GM23338 (cell line): ENCODE measurements around the gene OR6B3. TPM values are rescaled to one million over a fixed set of nuclear protein-coding genes. Genes with fewer than 3 reads are reported as not detected.

Experiments used
- ATAC-seq: fragments of 200-7000 bp; cut with Tn5 transposase; 3 replicates; pipeline ENCODE4 v1.9.1; 2020
- DNase-seq: peaks from one replicate; pipeline ENCODE4 v3.0.0-alpha.2; 2015; ENCODE audit warnings: low spot score
- H2AFZ ChIP-seq: fragments of 200-600 bp; sonication (generic); 2 replicates; pipeline ENCODE4 v1.8.0; 2016; ENCODE audit warnings: antibody characterized with exemption, mild to moderate bottlenecking, moderate library complexity
- H3F3A ChIP-seq: fragments of 200-600 bp; sonication (generic); replicated peaks from 2 replicates; pipeline ENCODE4 v1.8.0; 2017; ENCODE audit warnings: antibody characterized with exemption, mixed run types, low read depth
- H3K27ac ChIP-seq: fragments of 200-600 bp; sonication (generic); 2 replicates; pipeline ENCODE4 v1.6.1; 2016; ENCODE audit warnings: low read depth
- H3K27me3 ChIP-seq: fragments of 200-600 bp; sonication (generic); 2 replicates; pipeline ENCODE4 v1.8.0; 2016; ENCODE audit warnings: mild to moderate bottlenecking, mixed run types, moderate library complexity; ENCODE audit not compliant: insufficient read depth
- H3K36me3 ChIP-seq: fragments of 200-600 bp; sonication (generic); 2 replicates; pipeline ENCODE4 v1.8.0; 2016; ENCODE audit warnings: mild to moderate bottlenecking; ENCODE audit not compliant: insufficient read depth
- H3K4me1 ChIP-seq: fragments of 200-600 bp; sonication (generic); 2 replicates; pipeline ENCODE4 v1.8.0; 2016; ENCODE audit warnings: mild to moderate bottlenecking, moderate library complexity; ENCODE audit not compliant: insufficient read depth
- H3K4me2 ChIP-seq: fragments of 200-600 bp; sonication (generic); 2 replicates; pipeline ENCODE4 v1.7.1; 2017; ENCODE audit warnings: mixed run types
- H3K4me3 ChIP-seq: fragments of 200-600 bp; sonication (generic); 2 replicates; pipeline ENCODE4 v1.6.1; 2016; ENCODE audit warnings: mixed run types
- H3K79me2 ChIP-seq: fragments of 200-600 bp; sonication (generic); replicated peaks from 2 replicates; pipeline ENCODE4 v1.8.0; 2017; ENCODE audit warnings: mild to moderate bottlenecking; ENCODE audit not compliant: insufficient read depth
- H3K9me2 ChIP-seq: fragments of 200-600 bp; sonication (generic); 2 replicates; pipeline ENCODE4 v1.8.0; 2017; ENCODE audit not compliant: insufficient read depth
- H4K20me1 ChIP-seq: fragments of 200-600 bp; sonication (generic); replicated peaks from 2 replicates; pipeline ENCODE4 v1.8.0; 2017; ENCODE audit warnings: mild to moderate bottlenecking; ENCODE audit not compliant: insufficient read depth
- H3K27ac Mint-ChIP-seq: 2 replicates; pipeline ENCODE4 v1.8.0; 2020; ENCODE audit warnings: inconsistent platforms, mild to moderate bottlenecking, moderate library complexity, mixed read lengths
- H3K27me3 Mint-ChIP-seq: 3 replicates; pipeline ENCODE4 v1.8.0; 2022; ENCODE audit warnings: low read depth, mild to moderate bottlenecking, moderate library complexity, mixed read lengths, inconsistent platforms; ENCODE audit not compliant: insufficient read depth, poor library complexity
- H3K36me3 Mint-ChIP-seq: 3 replicates; pipeline ENCODE4 v1.8.0; 2021; ENCODE audit warnings: low read depth, mild to moderate bottlenecking, inconsistent platforms, moderate library complexity, mixed read lengths
- H3K4me1 Mint-ChIP-seq: 3 replicates; pipeline ENCODE4 v1.8.0; 2020; ENCODE audit warnings: mild to moderate bottlenecking, inconsistent platforms, mixed read lengths
- H3K4me3 Mint-ChIP-seq: 3 replicates; pipeline ENCODE4 v1.8.0; 2021; ENCODE audit warnings: moderate library complexity, mild to moderate bottlenecking, inconsistent platforms, mixed read lengths
- H3K9me3 Mint-ChIP-seq: 3 replicates; pipeline ENCODE4 v1.8.0; 2020; ENCODE audit warnings: moderate library complexity, mild to moderate bottlenecking, inconsistent platforms, mixed read lengths
- ETS1 ChIP-seq: IDR thresholded peaks from 2 replicates; pipeline ENCODE4 v1.6.1; 2016; ENCODE audit warnings: antibody characterized with exemption
- EZH2 ChIP-seq: fragments of 200-600 bp; sonication (generic); IDR thresholded peaks from one replicate; pipeline ENCODE4 v1.8.0; 2017; ENCODE audit warnings: antibody characterized with exemption, mild to moderate bottlenecking, low read depth; ENCODE audit not compliant: unreplicated experiment
- EZH2phosphoT487 ChIP-seq: fragments of 200-600 bp; sonication (generic); IDR thresholded peaks from one replicate; pipeline ENCODE4 v1.8.1; 2018; ENCODE audit warnings: antibody characterized with exemption; ENCODE audit not compliant: unreplicated experiment
- NANOG ChIP-seq: IDR thresholded peaks from 2 replicates; pipeline ENCODE4 v1.6.1; 2016; ENCODE audit warnings: antibody characterized with exemption, borderline replicate concordance
- POLR2AphosphoS5 ChIP-seq: IDR thresholded peaks from 2 replicates; pipeline ENCODE4 v1.6.1; 2016; ENCODE audit warnings: antibody characterized with exemption, low read depth
- REST ChIP-seq: IDR thresholded peaks from one replicate; pipeline ENCODE4 v1.6.1; 2018; ENCODE audit warnings: antibody characterized with exemption; ENCODE audit not compliant: unreplicated experiment
- ZNF114 ChIP-seq: fragments of 250-450 bp; sonication (Bioruptor Pico); IDR thresholded peaks from 2 replicates; pipeline ENCODE4 v1.5.0; 2020; ENCODE audit warnings: mild to moderate bottlenecking, moderate library complexity
- ZNF331 ChIP-seq: fragments of 250-450 bp; sonication (Bioruptor Pico); IDR thresholded peaks from 2 replicates; pipeline ENCODE4 v1.5.0; 2020; ENCODE audit warnings: low read depth, mild to moderate bottlenecking, moderate library complexity
- polyA plus RNA-seq: library from polyadenylated mRNA; unstranded; fragments of >200 nt; fragmentation: Nextera tagmentation; extraction: Ambion mirVana; gene quantifications from 2 replicates; pipeline ENCODE4 v1.2.1, GENCODE V29; 2016
- total RNA-seq: library from RNA; depleted of rRNA; stranded (reverse); fragments of >200 nt; shearing (Covaris generic); gene quantifications from 2 replicates; pipeline ENCODE4 v1.2.3, GENCODE V29; 2014
- TF ChIP-seq, protein P1 (sequence below): fragments of 250-450 bp; sonication (Bioruptor Pico); IDR thresholded peaks from 2 replicates; pipeline ENCODE4 v1.5.0; 2020; ENCODE audit warnings: mild to moderate bottlenecking, moderate library complexity

The OR6B3 gene
- total and polyA plus RNA-seq, 2 experiments from 2014 or later: not detected

DNA sequence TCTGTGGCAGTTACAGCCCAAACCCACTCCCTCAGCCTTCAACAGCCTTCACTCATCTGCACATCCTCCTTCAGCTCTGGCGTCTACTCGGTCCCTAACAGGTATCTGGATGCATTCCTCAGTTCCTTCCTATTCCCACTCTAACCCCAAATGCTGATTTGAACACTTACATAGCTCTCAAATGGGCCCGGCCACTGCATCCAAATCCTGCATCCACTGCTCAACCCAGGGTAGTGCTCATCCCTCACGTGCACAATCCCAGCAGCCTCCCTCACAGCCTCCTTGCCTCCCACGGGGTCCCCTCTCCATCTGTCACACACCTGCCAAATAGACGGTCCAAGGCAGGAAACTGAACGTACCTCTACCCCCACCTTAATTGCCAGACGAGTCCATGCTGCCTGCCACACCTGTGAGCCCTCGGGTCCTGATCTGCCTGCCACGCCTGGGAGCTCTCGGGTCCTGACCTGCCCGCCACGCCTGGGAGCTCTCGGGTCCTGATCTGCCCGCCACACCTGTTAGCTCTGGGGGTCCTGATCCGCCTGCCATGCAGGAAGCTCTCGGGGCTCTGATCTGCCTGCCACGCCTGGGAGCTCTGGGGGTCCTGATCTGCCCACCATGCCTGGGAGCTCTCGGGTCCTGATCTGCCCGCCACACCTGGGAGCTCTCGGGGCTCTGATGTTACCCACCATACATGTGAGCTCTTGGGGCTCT, 9.9 kb downstream of the OR6B3 start:
- no peaks in the 10 kb centered on the region for H3K4me1 Mint-ChIP-seq
- no peak for DNase-seq
- Histone ChIP-seq H2AFZ (no peak overlapping the region), H3K79me2 (no peaks in the 10 kb centered on the region), H3K27me3 (no peaks in the 10 kb centered on the region), H4K20me1 (no peaks in the 10 kb centered on the region), H3F3A (no peaks in the 10 kb centered on the region), H3K36me3 (no peaks in the 10 kb centered on the region), H3K9me2 (no peaks in the 10 kb centered on the region), H3K4me2 (no peak overlapping the region), H3K4me3 (no peak overlapping the region), H3K27ac (no peak overlapping the region), H3K4me1 (no peaks in the 10 kb centered on the region)
- TF ChIP-seq ZNF114 (CRISPR knock-in tag) (no peak), REST (no peak), POLR2AphosphoS5 (no peak), EZH2 (no peak), EZH2phosphoT487 (no peak), ZNF331 (CRISPR knock-in tag) (no peak), NANOG (no peak), ETS1 (no peak)
- TF ChIP-seq, protein P1, sequence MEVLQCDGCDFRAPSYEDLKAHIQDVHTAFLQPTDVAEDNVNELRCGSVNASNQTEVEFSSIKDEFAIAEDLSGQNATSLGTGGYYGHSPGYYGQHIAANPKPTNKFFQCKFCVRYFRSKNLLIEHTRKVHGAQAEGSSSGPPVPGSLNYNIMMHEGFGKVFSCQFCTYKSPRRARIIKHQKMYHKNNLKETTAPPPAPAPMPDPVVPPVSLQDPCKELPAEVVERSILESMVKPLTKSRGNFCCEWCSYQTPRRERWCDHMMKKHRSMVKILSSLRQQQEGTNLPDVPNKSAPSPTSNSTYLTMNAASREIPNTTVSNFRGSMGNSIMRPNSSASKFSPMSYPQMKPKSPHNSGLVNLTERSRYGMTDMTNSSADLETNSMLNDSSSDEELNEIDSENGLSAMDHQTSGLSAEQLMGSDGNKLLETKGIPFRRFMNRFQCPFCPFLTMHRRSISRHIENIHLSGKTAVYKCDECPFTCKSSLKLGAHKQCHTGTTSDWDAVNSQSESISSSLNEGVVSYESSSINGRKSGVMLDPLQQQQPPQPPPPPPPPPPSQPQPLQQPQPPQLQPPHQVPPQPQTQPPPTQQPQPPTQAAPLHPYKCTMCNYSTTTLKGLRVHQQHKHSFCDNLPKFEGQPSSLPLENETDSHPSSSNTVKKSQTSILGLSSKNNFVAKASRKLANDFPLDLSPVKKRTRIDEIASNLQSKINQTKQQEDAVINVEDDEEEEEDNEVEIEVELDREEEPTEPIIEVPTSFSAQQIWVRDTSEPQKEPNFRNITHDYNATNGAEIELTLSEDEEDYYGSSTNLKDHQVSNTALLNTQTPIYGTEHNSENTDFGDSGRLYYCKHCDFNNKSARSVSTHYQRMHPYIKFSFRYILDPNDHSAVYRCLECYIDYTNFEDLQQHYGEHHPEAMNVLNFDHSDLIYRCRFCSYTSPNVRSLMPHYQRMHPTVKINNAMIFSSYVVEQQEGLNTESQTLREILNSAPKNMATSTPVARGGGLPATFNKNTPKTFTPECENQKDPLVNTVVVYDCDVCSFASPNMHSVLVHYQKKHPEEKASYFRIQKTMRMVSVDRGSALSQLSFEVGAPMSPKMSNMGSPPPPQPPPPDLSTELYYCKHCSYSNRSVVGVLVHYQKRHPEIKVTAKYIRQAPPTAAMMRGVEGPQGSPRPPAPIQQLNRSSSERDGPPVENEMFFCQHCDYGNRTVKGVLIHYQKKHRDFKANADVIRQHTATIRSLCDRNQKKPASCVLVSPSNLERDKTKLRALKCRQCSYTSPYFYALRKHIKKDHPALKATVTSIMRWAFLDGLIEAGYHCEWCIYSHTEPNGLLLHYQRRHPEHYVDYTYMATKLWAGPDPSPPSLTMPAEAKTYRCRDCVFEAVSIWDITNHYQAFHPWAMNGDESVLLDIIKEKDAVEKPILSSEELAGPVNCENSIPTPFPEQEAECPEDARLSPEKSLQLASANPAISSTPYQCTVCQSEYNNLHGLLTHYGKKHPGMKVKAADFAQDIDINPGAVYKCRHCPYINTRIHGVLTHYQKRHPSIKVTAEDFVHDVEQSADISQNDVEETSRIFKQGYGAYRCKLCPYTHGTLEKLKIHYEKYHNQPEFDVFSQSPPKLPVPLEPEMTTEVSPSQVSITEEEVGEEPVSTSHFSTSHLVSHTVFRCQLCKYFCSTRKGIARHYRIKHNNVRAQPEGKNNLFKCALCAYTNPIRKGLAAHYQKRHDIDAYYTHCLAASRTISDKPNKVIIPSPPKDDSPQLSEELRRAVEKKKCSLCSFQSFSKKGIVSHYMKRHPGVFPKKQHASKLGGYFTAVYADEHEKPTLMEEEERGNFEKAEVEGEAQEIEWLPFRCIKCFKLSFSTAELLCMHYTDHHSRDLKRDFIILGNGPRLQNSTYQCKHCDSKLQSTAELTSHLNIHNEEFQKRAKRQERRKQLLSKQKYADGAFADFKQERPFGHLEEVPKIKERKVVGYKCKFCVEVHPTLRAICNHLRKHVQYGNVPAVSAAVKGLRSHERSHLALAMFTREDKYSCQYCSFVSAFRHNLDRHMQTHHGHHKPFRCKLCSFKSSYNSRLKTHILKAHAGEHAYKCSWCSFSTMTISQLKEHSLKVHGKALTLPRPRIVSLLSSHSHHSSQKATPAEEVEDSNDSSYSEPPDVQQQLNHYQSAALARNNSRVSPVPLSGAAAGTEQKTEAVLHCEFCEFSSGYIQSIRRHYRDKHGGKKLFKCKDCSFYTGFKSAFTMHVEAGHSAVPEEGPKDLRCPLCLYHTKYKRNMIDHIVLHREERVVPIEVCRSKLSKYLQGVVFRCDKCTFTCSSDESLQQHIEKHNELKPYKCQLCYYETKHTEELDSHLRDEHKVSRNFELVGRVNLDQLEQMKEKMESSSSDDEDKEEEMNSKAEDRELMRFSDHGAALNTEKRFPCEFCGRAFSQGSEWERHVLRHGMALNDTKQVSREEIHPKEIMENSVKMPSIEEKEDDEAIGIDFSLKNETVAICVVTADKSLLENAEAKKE: no peak
- H3K4me3 Mint-ChIP-seq: no peak overlapping the region
- H3K36me3 Mint-ChIP-seq: no peaks in the 10 kb centered on the region
- no peaks in the 10 kb centered on the region for H3K9me3 Mint-ChIP-seq
- H3K27me3 Mint-ChIP-seq: peaks cover 2% of the 10 kb centered on the region
- no peak for ATAC-seq
- no peak overlapping the region; the same call in 1 of the 2 replicates for H3K27ac Mint-ChIP-seq
